ENCODE measurements around the gene ADCY10. TPM values are rescaled to one million over a fixed set of nuclear protein-coding genes. Genes with fewer than 3 reads are reported as not detected.

ADCY10 gene
- total and polyA plus RNA-seq, 2 of the 8 experiments (the other 6 are each of a cell fraction or from before 2014, with no cell fraction given): 0.02 TPM; not detected in 1

GRCh38 chr1:167928457-167928852 lies 14.5 kb upstream of the ADCY10 start:
- no peak overlapping the region for H3K27ac ChIP-seq (ENCODE audit: low read depth, low read length)
- H2BK12ac ChIP-seq (ENCODE audit: low read depth, low read length): no peak overlapping the region
- H3K14ac ChIP-seq (ENCODE audit: insufficient read length): no peak overlapping the region
- no peak overlapping the region for H3K23ac ChIP-seq (ENCODE audit: insufficient read length)
- no peak overlapping the region for H3K56ac ChIP-seq (replicated peaks; ENCODE audit: insufficient read length, low read depth, low read length)
- H2BK20ac ChIP-seq (ENCODE audit: low read length): no peak overlapping the region
- no peak overlapping the region for H4K91ac ChIP-seq (replicated peaks; ENCODE audit: insufficient read length, low read length)
- no peak overlapping the region for H3K18ac ChIP-seq (ENCODE audit: extremely low read depth, low read length)
- H2BK5ac ChIP-seq (ENCODE audit: low read depth, low read length): no peak overlapping the region
- 91% methylated on average over 2 of the region's 2 CpGs; no CpG with 5 or more reads in 1 of the 2 experiments for WGBS, 2 experiments (ENCODE audit: extremely low coverage in 1 of 2, insufficient coverage in 1 of 2, insufficient read length in 1 of 2, insufficient replicate concordance in 2 of 2, low coverage in 1 of 2, low lambda C conversion rate in 2 of 2, missing lambda C conversion rate in 1 of 2)
- H3K9me3 ChIP-seq (ENCODE audit: insufficient read depth in 2 of 2, low read depth in 1 of 2, low read length in 1 of 2): no peaks in the 10 kb centered on the region
- no peak overlapping the region for H4K8ac ChIP-seq (ENCODE audit: extremely low read depth, insufficient read depth, low read length)
- no peak overlapping the region for H2AK5ac ChIP-seq (ENCODE audit: low read depth, low read length)
- ChIA-PET POLR2A (ENCODE audit: partially characterized antibody) (interaction anchor here (0.9 to 3.3 kb wide), 3 partner anchors 8 to 13 kb away, joined by 3 to 19 read pairs (median 4); partner anchors contain the start of genes DCAF6 and MPC2), CTCF (ENCODE audit: partially characterized antibody) (interaction anchor here (0.7 to 0.9 kb wide), 2 partner anchors 14 to 154 kb away, joined by 4 read pairs; no protein-coding TSS in a partner anchor)
- no peak overlapping the region for H2BK15ac ChIP-seq (ENCODE audit: low read length)
- no peak overlapping the region for H3K4me3 ChIP-seq (ENCODE audit: extremely low read depth in 1 of 4, insufficient read depth in 2 of 4, low read depth in 3 of 4, low read length in 4 of 4)
- no peaks in the 10 kb centered on the region; the same call in 1 of the 2 replicates for H3K79me1 ChIP-seq (ENCODE audit: low read depth, low read length)
- peaks cover 0 to 2% of the 10 kb centered on the region in 2 experiments for H4K20me1 ChIP-seq (replicated peaks in 1 of 2; ENCODE audit: control insufficient read depth in 1 of 2, insufficient read depth in 2 of 2, low read length in 2 of 2)
- H3K9ac ChIP-seq (replicated peaks in 1 of 4; ENCODE audit: extremely low read depth in 1 of 4, low read depth in 3 of 4, low read length in 3 of 4): no peak overlapping the region
- no peaks in the 10 kb centered on the region for H3K27me3 ChIP-seq (replicated peaks in 1 of 4; ENCODE audit: control insufficient read depth in 3 of 4, extremely low read depth in 1 of 4, insufficient read depth in 3 of 4, low read length in 3 of 4)
- TF ChIP-seq SP2 (IDR thresholded peaks at IDR 0.05; ENCODE audit: low read length) (no peak), ATF3 (IDR thresholded peaks at IDR 0.05; ENCODE audit: insufficient read depth, low read depth, low read length) (no peak)
- no peak overlapping the region for H3K4me2 ChIP-seq (ENCODE audit: insufficient read depth in 1 of 2, low read depth in 2 of 2, low read length in 2 of 2)
- no peak overlapping the region for H2BK120ac ChIP-seq (replicated peaks; ENCODE audit: low read depth, low read length)
- H3K4ac ChIP-seq (replicated peaks; ENCODE audit: insufficient read length, low read depth, low read length): no peak overlapping the region
- FAIRE-seq (no peak), DNase-seq (ENCODE audit: low read depth in 1 of 2, low spot score in 2 of 2) (no peak)
- H3K36me3 ChIP-seq (ENCODE audit: control insufficient read depth in 2 of 4, insufficient read depth in 4 of 4, low read length in 3 of 4): no peaks in the 10 kb centered on the region
- H3K4me1 ChIP-seq (replicated peaks in 1 of 4; ENCODE audit: control insufficient read depth in 3 of 4, insufficient read depth in 4 of 4, low read length in 3 of 4): peaks cover 0 to 3% (median 0%) of the 10 kb centered on the region in 4 experiments; a peak in 1 of 7 replicates
- H3K23me2 ChIP-seq (ENCODE audit: low read depth, low read length): no peaks in the 10 kb centered on the region
- H3K79me2 ChIP-seq (ENCODE audit: control insufficient read depth in 1 of 2, insufficient read depth in 2 of 2, low read length in 2 of 2): peaks cover 0 to 6% of the 10 kb centered on the region in 2 experiments; a peak in 1 of 4 replicates
- H2AFZ ChIP-seq (ENCODE audit: low read length): no peak overlapping the region
- H4K5ac ChIP-seq (ENCODE audit: insufficient read length, low read depth, low read length): no peak overlapping the region
